MCF 10A (cell line): Measurements from ENCODE around the gene CCDC57. TPM values are rescaled to one million over a fixed set of nuclear protein-coding genes. Genes with fewer than 3 reads are reported as not detected.

Experiments used
- BruUV-seq: library from RNA; stranded (reverse); fragments of 400-500 nt; replicated peaks from 2 replicates; lab custom pipeline; 2021; lab: Mats Ljungman, UMichigan
- CTCF ChIA-PET: fragments of 300-600 bp; sonication (Branson Sonifier 250); formaldehyde crosslinking; extraction: SDS; loops from one replicate; lab custom pipeline; 2021; ENCODE audit warnings: antibody characterized with exemption, inconsistent platforms; lab: Yijun Ruan, JAX
- POLR2A ChIA-PET: fragments of 300-600, 350-650 bp; sonication (Branson Sonifier 250); formaldehyde crosslinking; extraction: SDS; loops from one replicate; lab custom pipeline; 2020; ENCODE audit warnings: antibody characterized with exemption, inconsistent platforms; lab: Yijun Ruan, JAX
- DNase-seq: peaks from one replicate; pipeline ENCODE4 v3.0.0-alpha.2; 2018; ENCODE audit not compliant: unreplicated experiment
- H3K27ac Mint-ChIP-seq: one replicate; pipeline ENCODE4 v1.8.0; 2022; ENCODE audit warnings: mild to moderate bottlenecking, low read depth, mixed read lengths; ENCODE audit not compliant: unreplicated experiment
- H3K27me3 Mint-ChIP-seq: one replicate; pipeline ENCODE4 v1.8.0; 2022; ENCODE audit warnings: mixed read lengths; ENCODE audit not compliant: insufficient read depth, unreplicated experiment
- H3K36me3 Mint-ChIP-seq: one replicate; pipeline ENCODE4 v1.8.0; 2022; ENCODE audit warnings: mild to moderate bottlenecking, moderate library complexity, mixed read lengths; ENCODE audit not compliant: insufficient read depth, unreplicated experiment
- H3K4me1 Mint-ChIP-seq: one replicate; pipeline ENCODE4 v1.8.0; 2022; ENCODE audit warnings: mixed read lengths; ENCODE audit not compliant: insufficient read depth, unreplicated experiment
- H3K4me3 Mint-ChIP-seq: one replicate; pipeline ENCODE4 v1.8.0; 2022; ENCODE audit warnings: mild to moderate bottlenecking, moderate library complexity, mixed read lengths; ENCODE audit not compliant: unreplicated experiment
- H3K9me3 Mint-ChIP-seq: one replicate; pipeline ENCODE4 v1.8.0; 2022; ENCODE audit warnings: mixed read lengths; ENCODE audit not compliant: unreplicated experiment
- intact Hi-C: fragments of 100-400 bp; cut with micrococcal nuclease; formaldehyde crosslinking; loops from 2 replicates; pipeline ENCODE4 v1.14.1; 2022
- total RNA-seq: library from RNA; stranded (reverse); gene quantifications from 2 replicates; pipeline ENCODE4 v1.2.3, GENCODE V29; 2022
- TF ChIP-seq, protein P1 (sequence below): fragments of 200-600 bp; IDR thresholded peaks from one replicate; pipeline ENCODE4 v1.8.0; 2022; ENCODE audit warnings: antibody characterized with exemption, mild to moderate bottlenecking; ENCODE audit not compliant: unreplicated experiment

CCDC57 gene
- total RNA-seq, 1 experiment from 2014 or later, result 86.8 TPM

GRCh38 chr17:82188001-82188961 lies 24.4 kb downstream of the CCDC57 start:
- DNase-seq, result no peak
- Mint-ChIP-seq H3K4me1 (no peaks in the 10 kb centered on the region), H3K27ac (no peak overlapping the region), H3K27me3 (no peaks in the 10 kb centered on the region), H3K36me3 (peaks cover 66% of the 10 kb centered on the region), H3K9me3 (no peaks in the 10 kb centered on the region), H3K4me3 (no peak overlapping the region)
- intact Hi-C loops, result no loop called here
- POLR2A ChIA-PET, result no interaction called here
- no TSS peak for BruUV-seq
- TF ChIP-seq, protein P1, sequence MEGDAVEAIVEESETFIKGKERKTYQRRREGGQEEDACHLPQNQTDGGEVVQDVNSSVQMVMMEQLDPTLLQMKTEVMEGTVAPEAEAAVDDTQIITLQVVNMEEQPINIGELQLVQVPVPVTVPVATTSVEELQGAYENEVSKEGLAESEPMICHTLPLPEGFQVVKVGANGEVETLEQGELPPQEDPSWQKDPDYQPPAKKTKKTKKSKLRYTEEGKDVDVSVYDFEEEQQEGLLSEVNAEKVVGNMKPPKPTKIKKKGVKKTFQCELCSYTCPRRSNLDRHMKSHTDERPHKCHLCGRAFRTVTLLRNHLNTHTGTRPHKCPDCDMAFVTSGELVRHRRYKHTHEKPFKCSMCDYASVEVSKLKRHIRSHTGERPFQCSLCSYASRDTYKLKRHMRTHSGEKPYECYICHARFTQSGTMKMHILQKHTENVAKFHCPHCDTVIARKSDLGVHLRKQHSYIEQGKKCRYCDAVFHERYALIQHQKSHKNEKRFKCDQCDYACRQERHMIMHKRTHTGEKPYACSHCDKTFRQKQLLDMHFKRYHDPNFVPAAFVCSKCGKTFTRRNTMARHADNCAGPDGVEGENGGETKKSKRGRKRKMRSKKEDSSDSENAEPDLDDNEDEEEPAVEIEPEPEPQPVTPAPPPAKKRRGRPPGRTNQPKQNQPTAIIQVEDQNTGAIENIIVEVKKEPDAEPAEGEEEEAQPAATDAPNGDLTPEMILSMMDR, result no peak
- CTCF ChIA-PET, result no interaction called here

GRCh38 chr17:82187500-82187899 lies 25.1 kb downstream of the CCDC57 start:
- Mint-ChIP-seq H3K27ac (no peak overlapping the region), H3K4me1 (no peaks in the 10 kb centered on the region), H3K27me3 (no peaks in the 10 kb centered on the region), H3K9me3 (no peaks in the 10 kb centered on the region), H3K36me3 (peaks cover 66% of the 10 kb centered on the region), H3K4me3 (no peak overlapping the region)
- DNase-seq, result no peak
- TF ChIP-seq, protein P1, result no peak
- intact Hi-C loops, result no loop called here
- POLR2A ChIA-PET, result interaction anchor here (0.7 kb wide), 1 partner anchor 85 kb away, joined by 3 read pairs; no protein-coding TSS in a partner anchor
- CTCF ChIA-PET, result no interaction called here
- no TSS peak for BruUV-seq

- DNase-seq, result no peak
- CTCF ChIA-PET, result no interaction called here
- H3K9me3 Mint-ChIP-seq, result no peaks in the 10 kb centered on the region
- no peaks in the 10 kb centered on the region for H3K27me3 Mint-ChIP-seq
- H3K27ac Mint-ChIP-seq, result no peak overlapping the region
- peaks cover 66% of the 10 kb centered on the region for H3K36me3 Mint-ChIP-seq
- TF ChIP-seq, protein P1, result no peak
- intact Hi-C loops, result no loop called here
- no TSS peak for BruUV-seq
- H3K4me3 Mint-ChIP-seq, result no peak overlapping the region
- POLR2A ChIA-PET, result interaction anchor here (1.1 kb wide), 1 partner anchor 20 kb away, joined by 5 read pairs; no protein-coding TSS in a partner anchor
- H3K4me1 Mint-ChIP-seq, result no peaks in the 10 kb centered on the region
Measured at GRCh38 chr17:82186221-82186620, 26.4 kb downstream of the CCDC57 start.

DNA sequence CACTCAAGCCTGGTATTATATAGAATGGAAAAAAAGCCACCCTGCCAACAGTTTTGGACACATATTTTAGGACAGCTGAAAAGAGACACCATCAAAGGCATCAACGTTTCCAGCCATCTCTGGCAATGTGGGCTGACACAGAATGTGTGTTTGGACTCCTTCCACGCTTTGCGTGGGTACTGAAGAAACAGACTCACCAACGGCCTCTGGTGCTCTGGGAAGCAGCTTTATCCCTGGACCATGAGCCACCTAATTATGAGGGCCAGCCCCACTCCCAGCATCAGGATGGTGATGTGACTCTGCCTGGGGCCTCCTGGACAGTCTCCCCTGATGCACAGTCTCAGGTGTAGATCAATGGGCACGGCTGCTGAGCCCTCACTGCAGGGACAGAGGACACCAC lies 27.9 kb downstream of the CCDC57 start:
- Mint-ChIP-seq H3K36me3 (peaks cover 70% of the 10 kb centered on the region), H3K27me3 (no peaks in the 10 kb centered on the region), H3K27ac (no peak overlapping the region), H3K9me3 (no peaks in the 10 kb centered on the region), H3K4me3 (no peak overlapping the region), H3K4me1 (no peaks in the 10 kb centered on the region)
- TF ChIP-seq, protein P1, result no peak
- DNase-seq, result no peak
- intact Hi-C loops, result no loop called here
- BruUV-seq, result no TSS peak
- POLR2A ChIA-PET, result no interaction called here
- CTCF ChIA-PET, result no interaction called here
